ENCODE results near the gene CPNE4.
"Not testable (repeated sequence)": the region's sequence is repeated elsewhere in the genome, so short reads cannot be mapped to it uniquely, and the experiment has no call there.

Gene CPNE4

GRCh38 chr3:132034486-132035464 is at the start of gene CPNE4:
TSS of gene CPNE4 (minus strand) at chr3:132035014.
- TF ChIP-seq Cebpa-rat (IDR thresholded peaks at IDR 0.05) = no peak
- Histone ChIP-seq H3K4me3 (no peak within 1 kb of the TSS), H3K27ac (no peak within 1 kb of the TSS), H3K27me3 (peaks cover 21% of the 10 kb centered on the region), H3K9me3 (no peaks in the 10 kb centered on the region), H4K20me1 (no peaks in the 10 kb centered on the region; the same call in 1 of the 2 replicates), H3K4me1 (no peaks in the 10 kb centered on the region), H3K9ac (no peak within 1 kb of the TSS), H3K4me2 (peak within 1 kb of the TSS; percentile 17; the same call in 1 of the 2 replicates), H3K36me3 (no peaks in the 10 kb centered on the region)

DNA sequence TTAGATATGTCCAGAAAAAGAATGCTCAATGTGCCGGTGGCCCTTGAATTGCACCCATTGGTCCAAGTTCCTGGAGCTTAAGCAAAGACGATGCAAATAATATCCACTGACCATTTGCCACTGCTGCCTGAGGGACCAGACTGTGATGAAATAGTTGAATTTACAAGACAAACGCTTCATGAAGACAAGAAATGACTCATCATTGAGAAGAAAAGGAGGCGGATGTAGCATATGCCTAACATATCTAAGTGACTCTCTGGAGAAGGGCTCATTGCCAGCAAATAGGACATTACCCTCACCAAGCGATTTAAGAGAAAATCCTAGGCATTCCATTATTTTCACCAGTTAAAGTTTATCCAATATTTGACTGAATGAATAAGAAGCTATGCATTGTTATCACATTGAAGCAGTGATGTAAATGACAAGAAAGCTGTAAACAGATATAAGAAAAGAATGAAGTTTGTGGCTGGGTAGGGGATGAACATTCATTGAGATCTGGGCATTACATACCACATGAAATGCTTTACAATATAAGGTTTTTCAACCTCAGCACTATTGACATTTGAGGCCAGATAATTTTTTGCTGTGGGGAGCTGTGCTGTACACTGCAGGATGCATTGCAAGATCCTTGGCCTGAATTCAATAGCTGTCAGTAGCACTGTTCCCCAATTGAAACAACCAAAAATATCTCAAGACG is 48.9 kb upstream of the CPNE4 start:
- Histone ChIP-seq H3K9ac (no peak overlapping the region), H3K9me3 (no peaks in the 10 kb centered on the region), H3K4me3 (no peak overlapping the region), H3K36me3 (no peaks in the 10 kb centered on the region), H3K4me1 (no peaks in the 10 kb centered on the region), H4K20me1 (no peaks in the 10 kb centered on the region), H3K4me2 (no peak overlapping the region), H3K27ac (no peak overlapping the region), H3K27me3 (no peaks in the 10 kb centered on the region)
- TF ChIP-seq Cebpa-rat (IDR thresholded peaks at IDR 0.05) = no peak

GRCh38 chr3:132083159-132083558 is 48.3 kb upstream of the CPNE4 start:
- Histone ChIP-seq H3K27me3 (no peaks in the 10 kb centered on the region), H3K27ac (no peak overlapping the region), H3K4me2 (no peak overlapping the region), H3K4me3 (no peak overlapping the region), H3K9me3 (no peaks in the 10 kb centered on the region), H3K36me3 (no peaks in the 10 kb centered on the region), H4K20me1 (no peaks in the 10 kb centered on the region), H3K9ac (no peak overlapping the region), H3K4me1 (no peaks in the 10 kb centered on the region)
- no peak for TF ChIP-seq Cebpa-rat (IDR thresholded peaks at IDR 0.05)

- H3K27me3 ChIP-seq = no peaks in the 10 kb centered on the region
- no peak overlapping the region for H3K27ac ChIP-seq
- no peaks in the 10 kb centered on the region for H3K4me1 ChIP-seq
- no peaks in the 10 kb centered on the region for H3K36me3 ChIP-seq
- H3K4me2 ChIP-seq = no peak overlapping the region
- H3K9me3 ChIP-seq = no peaks in the 10 kb centered on the region
- H3K4me3 ChIP-seq = no peak overlapping the region
- H4K20me1 ChIP-seq = no peaks in the 10 kb centered on the region
- no peak for TF ChIP-seq Cebpa-rat (IDR thresholded peaks at IDR 0.05)
- no peak overlapping the region for H3K9ac ChIP-seq
Observed at GRCh38 chr3:132079147-132079546, 44.3 kb upstream of the CPNE4 start.

GRCh38 chr3:132073771-132074170 is 39.0 kb upstream of the CPNE4 start:
- no peak overlapping the region for H3K4me3 ChIP-seq
- H3K9me3 ChIP-seq = no peaks in the 10 kb centered on the region
- no peaks in the 10 kb centered on the region for H3K27me3 ChIP-seq
- H3K4me2 ChIP-seq = no peak overlapping the region
- no peaks in the 10 kb centered on the region for H3K36me3 ChIP-seq
- no peak for TF ChIP-seq Cebpa-rat (IDR thresholded peaks at IDR 0.05)
- no peaks in the 10 kb centered on the region for H3K4me1 ChIP-seq
- no peak overlapping the region for H3K27ac ChIP-seq
- H3K9ac ChIP-seq = no peak overlapping the region
- H4K20me1 ChIP-seq = no peaks in the 10 kb centered on the region

GRCh38 chr3:132071043-132071442 is 36.2 kb upstream of the CPNE4 start:
- Histone ChIP-seq H3K9me3 (no peaks in the 10 kb centered on the region), H3K4me2 (no peak overlapping the region), H3K27me3 (no peaks in the 10 kb centered on the region), H3K9ac (no peak overlapping the region), H3K36me3 (no peaks in the 10 kb centered on the region), H3K4me3 (no peak overlapping the region), H4K20me1 (no peaks in the 10 kb centered on the region), H3K4me1 (no peaks in the 10 kb centered on the region), H3K27ac (no peak overlapping the region)
- TF ChIP-seq Cebpa-rat (IDR thresholded peaks at IDR 0.05) = no peak

- H3K4me3 ChIP-seq = no peak overlapping the region
- H3K9me3 ChIP-seq = no peaks in the 10 kb centered on the region
- H3K4me1 ChIP-seq = no peaks in the 10 kb centered on the region
- H3K9ac ChIP-seq = no peak overlapping the region
- no peaks in the 10 kb centered on the region for H4K20me1 ChIP-seq
- no peak overlapping the region for H3K27ac ChIP-seq
- no peaks in the 10 kb centered on the region for H3K36me3 ChIP-seq
- H3K27me3 ChIP-seq = no peaks in the 10 kb centered on the region
- H3K4me2 ChIP-seq = no peak overlapping the region
- TF ChIP-seq Cebpa-rat (IDR thresholded peaks at IDR 0.05) = no peak
Observed at GRCh38 chr3:132064114-132064513, 29.3 kb upstream of the CPNE4 start.

- Histone ChIP-seq H3K4me1 (no peaks in the 10 kb centered on the region), H3K9ac (no peak overlapping the region), H3K9me3 (no peaks in the 10 kb centered on the region), H4K20me1 (no peaks in the 10 kb centered on the region), H3K27me3 (no peaks in the 10 kb centered on the region), H3K4me3 (no peak overlapping the region), H3K36me3 (no peaks in the 10 kb centered on the region), H3K27ac (no peak overlapping the region), H3K4me2 (no peak overlapping the region)
- no peak for TF ChIP-seq Cebpa-rat (IDR thresholded peaks at IDR 0.05)
Observed at GRCh38 chr3:132062535-132062934, 27.7 kb upstream of the CPNE4 start.

- Histone ChIP-seq H3K4me3 (no peak overlapping the region), H3K27ac (no peak overlapping the region), H4K20me1 (no peaks in the 10 kb centered on the region), H3K27me3 (no peaks in the 10 kb centered on the region), H3K9ac (no peak overlapping the region), H3K4me2 (no peak overlapping the region), H3K4me1 (no peaks in the 10 kb centered on the region), H3K36me3 (no peaks in the 10 kb centered on the region), H3K9me3 (no peaks in the 10 kb centered on the region)
- no peak for TF ChIP-seq Cebpa-rat (IDR thresholded peaks at IDR 0.05)
Observed at GRCh38 chr3:132055872-132056271, 21.1 kb upstream of the CPNE4 start.

DNA sequence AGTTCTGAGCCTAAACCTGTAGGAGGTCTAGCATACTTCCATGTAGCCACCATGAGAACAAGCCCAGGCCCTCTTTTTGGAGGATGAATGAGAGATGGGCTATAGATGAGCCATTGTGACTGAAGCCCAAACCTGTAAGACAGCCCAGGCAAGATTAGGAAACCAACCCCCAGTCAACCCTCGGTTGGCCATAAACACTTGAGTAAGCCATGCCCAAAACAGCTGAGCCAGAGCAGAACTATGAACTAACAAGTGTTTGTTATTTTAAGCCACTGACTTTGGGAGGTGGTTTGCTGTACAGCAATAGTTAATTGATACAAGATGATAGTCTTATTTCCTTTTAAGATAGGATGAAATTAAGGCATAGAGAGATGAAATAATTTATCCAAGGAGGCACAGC is 12.4 kb upstream of the CPNE4 start:
- Histone ChIP-seq H4K20me1 (no peaks in the 10 kb centered on the region), H3K36me3 (no peaks in the 10 kb centered on the region), H3K4me1 (no peaks in the 10 kb centered on the region), H3K27me3 (no peaks in the 10 kb centered on the region), H3K27ac (no peak overlapping the region), H3K9me3 (no peaks in the 10 kb centered on the region), H3K4me3 (no peak overlapping the region), H3K4me2 (no peak overlapping the region), H3K9ac (no peak overlapping the region)
- no peak for TF ChIP-seq Cebpa-rat (IDR thresholded peaks at IDR 0.05)

DNA sequence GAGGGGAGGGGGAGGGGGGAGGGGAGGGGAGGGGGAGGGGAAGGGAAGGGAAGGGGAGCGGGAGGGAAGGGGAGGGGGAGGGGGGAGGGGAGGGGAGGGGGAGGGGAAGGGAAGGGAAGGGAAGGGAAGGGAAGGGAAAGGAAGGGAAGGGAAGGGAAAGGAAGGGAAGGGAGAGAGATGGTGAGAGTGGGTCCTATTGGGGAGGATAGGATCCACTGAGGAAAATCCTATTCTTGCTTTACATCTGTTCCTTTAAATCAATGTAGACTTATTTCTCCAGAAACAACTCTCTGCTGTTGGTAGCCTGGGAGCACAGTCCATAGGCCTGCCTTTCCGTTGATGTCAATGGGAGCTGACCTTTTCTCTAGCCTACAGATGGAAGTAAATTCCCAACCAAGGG is 10.1 kb upstream of the CPNE4 start:
- H3K36me3 ChIP-seq, H3K4me2 ChIP-seq, H3K27me3 ChIP-seq, H3K4me3 ChIP-seq, H3K27ac ChIP-seq, H3K9me3 ChIP-seq, H3K9ac ChIP-seq, H3K4me1 ChIP-seq, H4K20me1 ChIP-seq: not testable (repeated sequence)
